OCI-LY3 (cell line): ENCODE measurements around the gene NOC2L.

Experiments used
- H2AFZ ChIP-seq: fragments of 200-600, 300-600 bp; shearing (Covaris generic); 2 replicates; pipeline ENCODE4 v1.6.0; 2014; ENCODE audit warnings: antibody characterized with exemption, low read depth, low read length
- H3K27ac ChIP-seq: fragments of 200-600, 300-600 bp; sonication (generic); 2 replicates; pipeline ENCODE4 v1.5.1; 2014; ENCODE audit warnings: mild to moderate bottlenecking, low read length, moderate library complexity, mixed read lengths
- H3K27me3 ChIP-seq: fragments of 200-600, 300-600 bp; sonication (generic); 2 replicates; pipeline ENCODE4 v1.6.1; 2014; ENCODE audit warnings: low read depth, low read length, mixed read lengths
- H3K36me3 ChIP-seq: fragments of 200-600, 300-600 bp; sonication (generic); replicated peaks from 2 replicates; pipeline ENCODE3; 2014; ENCODE audit warnings: low read depth, low read length, mixed read lengths
- H3K4me1 ChIP-seq: fragments of 300-600, 200-600 bp; sonication (generic); 2 replicates; pipeline ENCODE4 v1.6.1; 2014; ENCODE audit warnings: low read length, mixed read lengths
- H3K4me2 ChIP-seq: fragments of 200-600, 300-600 bp; sonication (generic); 2 replicates; pipeline ENCODE4 v1.6.1; 2014; ENCODE audit warnings: low read length, mixed read lengths
- H3K4me3 ChIP-seq: fragments of 300-600, 200-600 bp; sonication (generic); 2 replicates; pipeline ENCODE4 v1.5.1; 2014; ENCODE audit warnings: antibody characterized with exemption, mild to moderate bottlenecking, low read length, moderate library complexity
- H3K79me2 ChIP-seq: fragments of 300-600, 200-600 bp; shearing (Covaris generic); 2 replicates; pipeline ENCODE4 v1.6.1; 2014; ENCODE audit warnings: mild to moderate bottlenecking, low read length, mixed read lengths
- H3K9ac ChIP-seq: fragments of 300-600, 200-600 bp; shearing (Covaris generic); 2 replicates; pipeline ENCODE4 v1.6.0; 2014; ENCODE audit warnings: mild to moderate bottlenecking, low read length, moderate library complexity
- H3K9me3 ChIP-seq: fragments of 200-600, 300-600 bp; shearing (Covaris generic); 2 replicates; pipeline ENCODE4 v1.6.1; 2014; ENCODE audit warnings: low read length, mixed read lengths; ENCODE audit not compliant: insufficient read depth
- H4K20me1 ChIP-seq: fragments of 200-600, 300-600 bp; sonication (generic); 2 replicates; pipeline ENCODE4 v1.6.1; 2016; ENCODE audit warnings: low read length, mixed read lengths; ENCODE audit not compliant: insufficient read depth
- EZH2phosphoT487 ChIP-seq: fragments of 200-600 bp; shearing (Covaris generic); IDR thresholded peaks from 2 replicates; pipeline ENCODE4 v1.6.1; 2018; ENCODE audit warnings: antibody characterized with exemption, mixed run types, low read depth
- TF ChIP-seq, protein P1 (sequence below): fragments of 200-600, 300-600 bp; sonication (generic); IDR thresholded peaks from 2 replicates; pipeline ENCODE4 v1.5.1; 2014; ENCODE audit warnings: antibody characterized with exemption, low read length, low read depth

The NOC2L gene

DNA sequence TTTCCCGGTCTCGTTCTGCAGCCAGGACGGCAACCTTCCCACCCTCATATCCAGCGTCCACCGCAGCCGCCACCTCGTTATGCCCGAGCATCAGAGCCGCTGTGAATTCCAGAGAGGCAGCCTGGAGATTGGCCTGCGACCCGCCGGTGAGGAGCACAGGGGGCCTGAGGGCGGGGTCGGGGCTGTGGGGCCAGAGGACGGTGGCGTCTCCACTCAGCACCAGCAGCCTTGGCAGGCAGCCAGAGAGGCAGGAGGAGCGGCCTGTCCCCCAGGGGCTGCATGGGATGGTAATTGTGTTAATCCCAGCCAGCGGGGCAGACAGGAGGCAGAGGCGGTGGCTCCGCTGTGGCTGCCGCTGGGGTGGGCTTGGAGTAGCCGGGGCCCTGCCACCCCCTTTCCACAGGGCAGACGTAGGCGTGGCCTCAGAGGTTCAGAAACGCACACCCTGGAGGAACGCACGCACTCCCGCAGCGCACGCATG, 23.3 kb downstream of the NOC2L start:
- no peak for TF ChIP-seq EZH2phosphoT487
- TF ChIP-seq, protein P1, sequence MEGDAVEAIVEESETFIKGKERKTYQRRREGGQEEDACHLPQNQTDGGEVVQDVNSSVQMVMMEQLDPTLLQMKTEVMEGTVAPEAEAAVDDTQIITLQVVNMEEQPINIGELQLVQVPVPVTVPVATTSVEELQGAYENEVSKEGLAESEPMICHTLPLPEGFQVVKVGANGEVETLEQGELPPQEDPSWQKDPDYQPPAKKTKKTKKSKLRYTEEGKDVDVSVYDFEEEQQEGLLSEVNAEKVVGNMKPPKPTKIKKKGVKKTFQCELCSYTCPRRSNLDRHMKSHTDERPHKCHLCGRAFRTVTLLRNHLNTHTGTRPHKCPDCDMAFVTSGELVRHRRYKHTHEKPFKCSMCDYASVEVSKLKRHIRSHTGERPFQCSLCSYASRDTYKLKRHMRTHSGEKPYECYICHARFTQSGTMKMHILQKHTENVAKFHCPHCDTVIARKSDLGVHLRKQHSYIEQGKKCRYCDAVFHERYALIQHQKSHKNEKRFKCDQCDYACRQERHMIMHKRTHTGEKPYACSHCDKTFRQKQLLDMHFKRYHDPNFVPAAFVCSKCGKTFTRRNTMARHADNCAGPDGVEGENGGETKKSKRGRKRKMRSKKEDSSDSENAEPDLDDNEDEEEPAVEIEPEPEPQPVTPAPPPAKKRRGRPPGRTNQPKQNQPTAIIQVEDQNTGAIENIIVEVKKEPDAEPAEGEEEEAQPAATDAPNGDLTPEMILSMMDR = no peak
- H2AFZ ChIP-seq = no peak overlapping the region
- no peak overlapping the region for H3K9ac ChIP-seq
- H3K36me3 ChIP-seq = no peaks in the 10 kb centered on the region
- H3K79me2 ChIP-seq = no peaks in the 10 kb centered on the region
- no peak overlapping the region for H3K4me3 ChIP-seq
- H3K4me1 ChIP-seq = peaks cover 5% of the 10 kb centered on the region; the same call in 1 of the 2 replicates
- H3K9me3 ChIP-seq = no peaks in the 10 kb centered on the region
- H3K27ac ChIP-seq = no peak overlapping the region
- H3K4me2 ChIP-seq = no peak overlapping the region
- H3K27me3 ChIP-seq = peaks cover 25% of the 10 kb centered on the region
- H4K20me1 ChIP-seq = no peaks in the 10 kb centered on the region

DNA sequence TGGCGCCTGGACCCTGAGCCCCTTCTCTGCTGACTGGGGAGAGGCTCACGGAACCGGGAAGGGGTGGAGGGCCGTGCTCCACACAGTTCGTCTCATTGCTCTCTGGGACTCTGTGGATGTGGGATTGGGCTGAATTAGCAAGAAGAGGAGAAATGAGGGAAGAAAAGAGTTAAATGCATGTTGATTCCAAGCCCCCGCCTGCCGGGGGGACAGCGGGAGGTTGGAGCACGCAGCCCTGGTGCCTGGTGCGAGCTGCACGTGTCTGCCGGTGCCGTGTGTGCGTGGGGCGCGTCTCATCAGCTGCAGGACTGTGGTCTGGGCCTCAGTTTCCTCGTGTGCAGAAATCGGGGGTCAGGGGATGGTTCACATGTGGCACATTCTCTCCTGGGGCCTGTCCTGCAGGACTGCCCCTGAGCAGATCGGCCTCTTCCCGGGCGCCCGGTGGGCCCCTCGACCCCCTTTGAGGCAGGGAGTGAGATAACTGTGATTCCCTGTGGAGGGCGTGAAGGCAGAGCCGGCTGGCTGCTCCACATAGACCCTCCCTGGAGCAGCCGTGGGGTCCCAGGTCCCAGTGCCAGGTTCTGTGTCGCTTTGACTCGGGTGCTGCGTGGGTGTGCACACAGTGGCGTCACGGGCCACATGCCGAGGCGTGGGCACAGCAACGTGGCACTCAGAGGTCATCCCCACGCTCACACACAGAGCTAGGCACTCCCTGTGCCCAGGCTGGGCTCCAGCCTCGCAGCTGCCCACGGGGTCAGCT, 23.9 kb downstream of the NOC2L start:
- Histone ChIP-seq H3K27me3 (peaks cover 19% of the 10 kb centered on the region), H3K4me2 (no peak overlapping the region), H3K36me3 (no peaks in the 10 kb centered on the region), H3K27ac (no peak overlapping the region), H3K9me3 (no peaks in the 10 kb centered on the region), H2AFZ (no peak overlapping the region), H3K4me3 (no peak overlapping the region), H3K79me2 (no peaks in the 10 kb centered on the region), H3K9ac (no peak overlapping the region), H4K20me1 (no peaks in the 10 kb centered on the region), H3K4me1 (no peaks in the 10 kb centered on the region)
- TF ChIP-seq EZH2phosphoT487 = no peak
- TF ChIP-seq, protein P1 = no peak

DNA sequence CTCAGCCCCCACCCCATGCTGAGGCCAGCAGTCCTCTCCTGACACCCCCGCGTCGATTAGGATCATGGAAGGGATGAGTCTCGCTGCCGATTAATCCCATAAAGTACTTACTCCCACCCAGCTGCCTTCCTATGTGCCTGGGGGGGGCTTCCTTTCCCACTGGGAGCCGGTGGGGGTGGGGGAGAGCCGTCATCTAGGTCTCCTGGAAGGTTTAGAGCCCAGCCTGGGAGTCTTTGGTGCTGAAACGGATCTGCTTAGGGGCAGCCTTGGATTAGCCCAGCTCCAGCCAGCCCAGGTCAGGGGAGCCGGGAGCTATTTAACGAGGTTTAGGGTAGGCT, 25.5 kb downstream of the NOC2L start:
- no peaks in the 10 kb centered on the region for H3K36me3 ChIP-seq
- H3K9ac ChIP-seq = no peak overlapping the region
- H3K27me3 ChIP-seq = peaks cover 10% of the 10 kb centered on the region; the same call in 1 of the 2 replicates
- no peak overlapping the region for H3K27ac ChIP-seq
- H3K79me2 ChIP-seq = no peaks in the 10 kb centered on the region
- H2AFZ ChIP-seq = no peak overlapping the region
- TF ChIP-seq EZH2phosphoT487 = no peak
- TF ChIP-seq, protein P1 = no peak
- H3K9me3 ChIP-seq = no peaks in the 10 kb centered on the region
- no peak overlapping the region for H3K4me3 ChIP-seq
- no peaks in the 10 kb centered on the region for H4K20me1 ChIP-seq
- H3K4me2 ChIP-seq = no peak overlapping the region
- H3K4me1 ChIP-seq = no peaks in the 10 kb centered on the region

DNA sequence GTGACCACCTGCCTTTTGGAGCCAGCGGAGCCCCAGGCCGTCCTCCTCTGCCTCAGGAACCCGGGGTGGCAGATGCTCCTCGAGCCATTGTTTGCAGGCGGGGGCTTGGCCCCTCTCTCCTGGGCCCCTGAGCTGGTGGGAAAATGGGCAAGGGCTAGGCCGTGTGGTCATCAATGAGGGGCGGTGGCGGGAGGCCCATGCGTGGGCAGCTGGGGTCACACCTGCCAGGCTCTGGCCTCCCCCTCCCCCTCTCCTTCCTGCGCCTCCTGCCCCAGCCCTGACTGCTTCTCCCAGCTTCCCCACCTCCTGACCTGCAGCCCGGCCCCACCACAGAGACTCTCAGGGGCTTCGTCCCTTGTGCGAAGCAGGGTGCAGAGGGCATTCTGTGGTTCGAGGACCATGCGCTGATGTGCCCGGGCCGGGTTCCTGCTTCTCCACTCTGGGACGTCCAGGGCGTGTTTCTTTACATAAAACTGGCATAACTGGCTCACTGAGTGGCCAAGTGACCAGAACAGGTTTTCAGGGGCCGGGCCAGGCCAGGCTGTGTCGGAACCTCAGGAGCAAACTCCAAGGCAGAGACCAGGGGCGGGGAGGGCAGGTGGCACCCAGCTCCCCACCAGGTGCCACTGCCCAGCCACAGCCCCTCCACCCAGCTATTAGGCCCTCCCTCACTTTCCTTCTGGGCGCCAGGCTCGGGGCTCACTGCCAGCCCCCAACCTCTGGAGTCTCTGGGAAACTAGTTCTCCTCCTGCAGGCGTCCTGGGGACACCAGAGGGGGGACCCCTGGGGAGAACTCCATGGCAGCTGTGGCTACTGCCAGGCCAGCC, 26.1 kb downstream of the NOC2L start:
- H3K4me1 ChIP-seq = no peaks in the 10 kb centered on the region
- H2AFZ ChIP-seq = no peak overlapping the region
- H3K27ac ChIP-seq = no peak overlapping the region
- TF ChIP-seq, protein P1 = no peak
- TF ChIP-seq EZH2phosphoT487 = no peak
- no peaks in the 10 kb centered on the region for H3K36me3 ChIP-seq
- H3K4me3 ChIP-seq = no peak overlapping the region
- H3K4me2 ChIP-seq = no peak overlapping the region
- H3K27me3 ChIP-seq = peaks cover 10% of the 10 kb centered on the region; the same call in 1 of the 2 replicates
- H3K9me3 ChIP-seq = no peaks in the 10 kb centered on the region
- no peaks in the 10 kb centered on the region for H3K79me2 ChIP-seq
- H3K9ac ChIP-seq = no peak overlapping the region
- no peaks in the 10 kb centered on the region for H4K20me1 ChIP-seq
